SKM-1 (cell line): ENCODE results near the gene CFDP1.
"Not testable (repeated sequence)": the region's sequence is repeated elsewhere in the genome, so short reads cannot be mapped to it uniquely, and the experiment has no call there.

Experiments used
- DNase-seq: peaks from one replicate; lab custom pipeline; 2025; ENCODE audit not compliant: unreplicated experiment; lab: John Stamatoyannopoulos, UW

Gene CFDP1

DNA sequence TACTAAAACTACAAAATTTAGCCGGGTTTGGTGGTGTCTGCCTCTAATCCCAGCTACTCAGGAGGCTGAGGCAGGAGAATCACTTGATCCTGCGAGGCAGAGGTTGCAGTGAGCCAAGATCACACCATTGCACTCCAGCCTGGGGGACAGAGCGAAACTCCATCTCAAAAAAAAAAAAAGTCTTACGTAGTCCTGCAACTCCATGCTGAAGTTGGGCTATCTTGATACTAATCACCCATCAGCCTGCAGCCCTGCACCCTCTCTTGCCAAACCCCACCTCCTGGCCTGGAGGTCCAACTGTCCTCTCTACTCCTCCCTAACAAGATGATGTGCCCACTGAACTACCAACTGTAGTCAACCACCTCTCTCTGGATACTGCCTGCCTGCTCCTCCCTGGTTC lies 26.4 kb upstream of the CFDP1 start:
- DNase-seq, result no peak

DNA sequence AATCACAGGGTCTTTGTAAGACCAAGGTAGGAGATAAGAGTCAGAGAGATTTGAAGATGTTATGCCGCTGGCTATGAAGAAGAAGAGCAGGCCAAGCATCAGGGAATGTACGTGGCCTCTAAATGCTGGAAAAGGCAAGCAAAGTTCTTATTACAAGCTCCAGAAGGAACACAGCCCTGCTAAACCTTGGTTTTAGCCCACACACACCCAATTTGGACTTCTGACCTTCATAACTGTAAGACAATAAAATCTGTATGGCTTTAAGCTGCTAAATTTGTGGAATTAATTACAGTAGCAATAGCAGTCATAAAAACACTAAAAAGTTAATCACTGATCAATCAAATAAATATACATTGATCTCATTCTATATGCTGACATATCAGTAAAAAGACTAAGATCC lies 25.1 kb upstream of the CFDP1 start:
- no peak for DNase-seq

DNA sequence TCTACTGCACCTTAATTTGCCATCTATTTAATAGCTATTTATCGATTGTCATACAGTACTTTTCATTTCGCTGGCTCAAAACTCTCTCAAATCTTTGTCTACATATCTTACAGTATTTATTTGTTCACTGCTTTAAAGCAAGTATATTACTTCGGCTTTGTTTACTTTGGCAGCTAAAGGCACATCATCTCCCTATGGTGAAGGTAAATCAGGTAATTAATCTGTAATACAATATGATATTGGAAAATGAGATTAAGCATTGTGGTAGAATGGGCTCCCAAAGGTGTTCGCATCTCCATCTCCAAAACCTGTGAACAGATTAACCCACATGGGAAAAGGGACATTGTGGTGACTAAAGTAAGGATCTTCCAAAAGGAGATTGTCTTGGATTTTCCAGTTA lies 24.7 kb upstream of the CFDP1 start:
- no peak for DNase-seq

DNA sequence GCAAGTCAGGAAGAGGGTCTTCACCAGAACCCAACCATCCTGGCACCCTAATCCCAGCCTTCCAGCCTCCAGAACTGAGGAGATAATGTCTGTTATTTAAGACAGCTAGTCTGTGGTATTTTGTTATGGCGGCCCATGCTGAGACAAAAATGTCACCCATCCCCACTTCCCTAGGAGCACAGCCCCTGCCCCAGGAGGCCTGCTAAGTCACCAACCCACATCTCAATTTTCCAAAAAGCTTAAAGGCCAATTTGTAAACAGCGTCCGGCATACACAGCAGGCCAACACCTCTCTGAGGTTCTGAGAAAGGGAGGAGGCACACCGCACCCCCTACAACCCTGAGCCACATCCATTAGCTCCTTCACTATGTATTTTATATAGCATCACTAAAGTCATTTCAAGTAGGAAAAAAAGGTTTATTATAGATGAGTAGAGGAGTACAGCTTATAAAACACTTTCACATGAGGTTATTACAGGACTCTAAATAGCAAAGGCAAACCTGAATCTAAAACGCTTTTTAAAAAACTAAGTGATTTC lies 24.2 kb upstream of the CFDP1 start:
- no peak for DNase-seq

DNA sequence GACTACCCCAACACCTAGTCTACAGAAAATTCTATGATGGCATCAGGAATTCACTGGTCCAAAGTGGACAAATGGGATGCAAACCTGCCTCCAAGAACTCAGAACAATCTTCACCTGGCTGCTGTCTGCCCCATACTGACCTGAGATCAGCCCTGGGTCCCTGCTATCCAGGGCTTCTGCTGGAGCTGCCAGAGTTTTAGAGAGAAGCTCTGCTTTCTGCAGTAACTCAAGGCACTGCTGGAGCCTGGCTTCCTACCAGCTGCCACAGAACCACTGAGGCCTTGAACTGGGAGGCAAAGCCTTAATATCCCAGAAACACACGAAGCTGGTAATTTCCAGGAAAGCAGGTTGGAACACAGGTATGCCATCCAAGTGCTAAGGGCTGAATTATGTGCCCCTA lies 23.7 kb upstream of the CFDP1 start:
- DNase-seq, result no peak

DNA sequence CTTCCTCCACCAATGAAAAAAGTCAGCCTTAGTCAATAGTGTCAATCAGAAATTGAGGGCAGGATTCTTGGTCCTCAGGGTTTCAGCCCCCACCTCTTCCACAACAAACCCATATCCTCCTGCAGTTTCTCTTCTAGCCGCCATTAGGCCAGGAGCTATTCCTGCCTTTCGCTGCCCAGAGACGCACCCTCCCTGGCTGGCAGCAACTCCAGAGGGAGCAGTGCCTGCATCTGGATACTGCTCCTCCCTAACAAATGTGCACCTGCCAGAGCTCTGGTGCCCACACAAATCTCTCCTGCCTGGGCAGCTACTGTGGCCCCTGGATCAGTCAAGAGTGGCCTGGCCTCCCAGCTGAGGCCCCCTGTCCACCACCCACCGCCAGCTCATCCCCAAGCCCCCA lies 23.2 kb upstream of the CFDP1 start:
- not testable (repeated sequence) for DNase-seq

DNA sequence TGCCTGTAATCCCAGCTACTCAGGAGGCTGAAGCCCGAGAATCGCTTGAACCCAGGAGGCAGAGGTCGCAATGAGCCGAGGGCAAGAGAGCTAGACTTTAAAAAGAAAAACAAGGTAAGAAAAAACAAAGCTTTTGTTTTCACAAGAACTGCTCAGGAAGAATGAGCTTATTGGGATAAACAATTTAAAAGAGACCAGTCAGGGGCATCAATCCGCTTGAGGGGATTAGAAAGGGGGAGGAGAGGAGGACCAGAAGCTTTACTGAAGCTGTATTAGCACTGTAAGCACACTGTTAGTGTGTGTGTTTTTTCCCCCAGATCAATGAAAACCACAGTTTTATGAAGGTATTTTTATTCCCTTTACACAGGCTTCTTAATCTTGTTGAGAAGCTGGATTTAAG lies 22.4 kb upstream of the CFDP1 start:
- DNase-seq, result no peak

DNA sequence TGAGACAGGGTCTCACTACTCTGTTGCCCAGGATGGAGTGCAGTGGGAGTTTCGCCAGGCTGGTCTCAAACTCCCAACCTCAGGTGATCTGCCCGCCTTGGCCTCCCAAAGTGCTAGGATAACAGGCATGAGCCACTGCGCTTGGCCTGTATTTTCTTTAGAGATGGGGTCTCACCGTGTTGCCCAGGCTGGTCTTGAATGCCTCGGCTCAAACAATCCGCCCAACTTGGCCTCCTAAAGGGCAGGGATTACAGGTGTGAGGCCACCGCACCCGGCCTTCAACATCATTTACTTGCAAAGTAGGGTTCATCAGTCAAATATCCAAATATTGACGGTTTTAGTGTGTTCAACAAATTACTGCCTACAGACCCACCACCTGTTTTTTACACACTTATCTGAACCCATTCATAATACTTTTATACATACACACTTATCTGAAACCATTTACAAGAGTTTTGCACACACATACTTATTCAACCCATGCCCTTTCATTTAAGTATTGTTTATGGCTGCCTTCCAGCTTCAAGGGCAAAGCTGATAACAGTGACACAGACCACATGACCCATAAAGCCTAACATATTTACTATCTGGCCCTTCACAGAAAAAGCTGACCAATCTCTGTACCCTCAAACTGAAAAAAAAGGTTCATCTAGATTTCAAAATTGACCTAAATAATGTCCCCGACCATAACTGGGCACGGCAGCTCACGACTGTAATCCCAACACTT lies 19.3 kb upstream of the CFDP1 start:
- DNase-seq, result no peak

DNA sequence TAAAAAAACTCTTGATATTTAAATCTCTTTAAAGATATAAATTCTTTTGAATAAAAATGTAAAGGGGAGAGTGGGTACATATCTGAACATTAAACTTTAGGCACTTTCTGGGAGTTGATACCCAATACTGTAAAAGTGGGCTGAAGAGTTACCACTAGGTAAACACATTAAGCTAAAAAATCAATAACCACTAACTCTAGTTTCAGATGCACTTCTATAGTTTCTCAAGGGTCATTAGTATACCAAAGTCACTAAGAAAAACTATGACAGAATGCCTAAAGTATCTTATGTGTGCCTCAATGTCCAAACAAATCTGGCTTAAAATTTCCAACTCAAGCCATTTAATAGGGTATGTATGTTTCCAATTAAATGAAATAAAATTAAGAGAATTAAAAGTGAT lies 13.1 kb upstream of the CFDP1 start:
- DNase-seq, result no peak

DNA sequence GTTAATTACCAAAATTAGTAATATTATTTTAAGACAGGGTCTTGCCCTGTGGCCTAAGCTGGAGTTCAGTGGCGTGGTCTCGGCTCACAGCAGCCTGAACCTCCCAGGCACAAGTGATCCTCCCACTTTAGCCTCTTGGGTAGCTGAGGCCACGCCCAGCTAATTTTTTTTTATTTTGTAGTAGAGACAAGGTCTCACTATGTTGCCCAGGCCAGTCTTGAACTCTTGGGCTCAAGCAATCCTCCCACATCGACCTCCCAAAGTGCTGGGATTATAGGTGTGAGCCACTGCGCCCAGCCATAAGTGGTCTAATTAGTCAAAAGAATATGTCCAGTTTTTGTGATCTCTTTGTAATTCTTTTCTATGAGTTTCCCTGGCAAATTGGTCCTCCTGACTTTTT lies 12.0 kb upstream of the CFDP1 start:
- no peak for DNase-seq

DNA sequence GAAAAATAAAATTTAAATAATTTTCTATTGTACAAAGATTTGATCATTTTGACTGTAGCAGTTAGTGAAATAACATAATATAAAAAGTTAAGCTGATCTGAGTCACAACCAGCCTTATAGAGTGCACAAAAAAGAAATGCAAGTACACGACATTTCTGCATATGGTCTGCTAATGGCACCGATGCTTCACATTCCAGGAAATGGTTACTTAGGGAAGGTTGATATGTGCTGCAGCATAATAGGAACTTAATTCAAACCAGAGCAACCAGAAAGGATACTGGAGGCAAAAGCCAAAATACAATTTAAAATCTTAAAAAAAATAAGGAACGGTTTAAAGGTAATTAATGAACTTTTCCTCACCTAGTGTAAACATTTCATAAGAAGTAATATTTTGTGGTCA lies 10.0 kb upstream of the CFDP1 start:
- no peak for DNase-seq

DNA sequence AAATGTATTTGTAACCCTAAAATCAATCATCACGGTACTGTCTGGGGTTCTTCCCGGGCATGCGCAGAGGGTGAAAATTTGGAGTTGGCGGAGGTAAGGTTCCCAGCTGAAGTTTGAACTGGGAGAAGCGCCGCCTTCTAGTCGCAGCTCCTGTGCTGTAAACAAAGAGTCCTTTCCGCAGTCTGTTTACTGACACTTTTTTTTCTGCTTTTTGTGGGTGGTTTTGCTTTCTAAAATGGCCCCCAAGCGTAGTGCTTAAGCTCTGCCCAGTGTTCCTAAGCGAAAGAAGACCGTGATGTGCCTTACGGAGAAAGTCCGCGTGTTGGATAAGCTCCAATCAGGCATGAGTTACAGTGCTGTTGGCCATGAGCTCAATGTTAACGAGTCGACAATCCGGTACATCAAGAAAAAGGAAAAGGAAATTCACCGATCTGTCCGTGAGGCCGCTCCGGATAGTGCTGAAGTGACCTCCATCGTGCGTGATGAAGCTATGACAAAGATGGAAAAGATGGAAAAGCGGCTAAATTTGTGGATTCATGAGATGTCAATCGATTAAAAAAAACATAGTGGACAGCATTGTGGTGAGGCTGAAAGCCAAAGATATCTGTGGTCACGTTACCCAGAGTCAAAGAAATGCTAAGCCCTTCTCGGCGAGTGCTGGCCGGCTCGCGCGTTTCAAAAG lies 570 bp upstream of the CFDP1 start:
- peak; percentile 84 for DNase-seq

DNA sequence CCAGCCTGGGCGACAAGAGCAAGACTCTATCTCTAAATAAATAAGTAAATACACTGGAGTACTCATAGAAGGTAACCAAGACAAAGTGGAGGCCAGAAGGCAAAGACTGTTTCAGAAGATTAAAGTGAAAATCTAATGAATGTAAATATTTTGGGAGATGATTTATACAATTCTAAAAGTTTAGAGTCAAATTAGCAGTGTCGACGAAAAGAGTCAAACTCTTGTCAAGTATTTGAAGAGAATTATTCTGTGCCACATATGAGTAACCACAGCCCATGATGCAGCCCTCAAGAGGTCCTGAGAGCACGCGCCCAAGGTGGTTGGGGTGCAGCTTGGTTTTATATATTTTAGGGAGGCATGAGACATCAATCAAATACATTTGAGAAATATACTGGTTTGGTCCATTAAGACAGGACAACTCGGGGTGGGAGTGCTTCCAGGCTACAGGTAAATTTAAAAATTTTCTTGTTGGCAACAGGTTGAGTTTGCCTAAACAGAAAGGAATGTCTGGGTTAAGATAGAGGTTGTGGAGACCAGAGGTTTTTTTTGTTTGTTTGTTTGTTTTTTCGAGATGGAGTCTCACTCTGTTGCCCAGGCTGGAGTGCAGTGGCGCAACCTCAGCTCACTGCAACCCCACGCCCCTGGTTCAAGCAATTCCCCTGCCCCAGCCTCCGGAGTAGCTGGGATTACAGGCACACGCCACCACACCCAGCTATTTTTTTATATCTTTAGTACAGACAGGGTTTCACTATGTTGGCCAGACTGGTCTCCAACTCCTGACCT lies 3.5 kb downstream of the CFDP1 start:
- DNase-seq, result no peak

DNA sequence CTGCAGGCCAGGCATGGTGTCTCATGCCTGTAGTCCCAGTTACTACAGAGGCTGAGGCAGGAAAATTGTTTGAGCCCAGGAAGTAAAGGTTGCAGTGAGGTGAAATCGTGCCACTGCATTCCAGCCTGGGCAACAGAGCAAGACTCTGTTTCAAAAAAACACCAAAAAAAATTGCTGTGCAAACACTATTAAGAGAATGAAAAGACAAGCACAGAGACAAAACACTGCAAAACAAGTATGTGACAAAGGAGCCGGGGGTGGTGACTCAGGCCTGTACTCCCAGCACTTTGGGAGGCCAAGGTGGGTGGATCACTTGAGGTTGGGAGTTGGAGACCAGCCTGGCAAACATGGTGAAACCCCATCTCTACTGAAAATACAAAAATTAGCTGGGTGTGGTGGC lies 6.8 kb downstream of the CFDP1 start:
- not testable (repeated sequence) for DNase-seq

DNA sequence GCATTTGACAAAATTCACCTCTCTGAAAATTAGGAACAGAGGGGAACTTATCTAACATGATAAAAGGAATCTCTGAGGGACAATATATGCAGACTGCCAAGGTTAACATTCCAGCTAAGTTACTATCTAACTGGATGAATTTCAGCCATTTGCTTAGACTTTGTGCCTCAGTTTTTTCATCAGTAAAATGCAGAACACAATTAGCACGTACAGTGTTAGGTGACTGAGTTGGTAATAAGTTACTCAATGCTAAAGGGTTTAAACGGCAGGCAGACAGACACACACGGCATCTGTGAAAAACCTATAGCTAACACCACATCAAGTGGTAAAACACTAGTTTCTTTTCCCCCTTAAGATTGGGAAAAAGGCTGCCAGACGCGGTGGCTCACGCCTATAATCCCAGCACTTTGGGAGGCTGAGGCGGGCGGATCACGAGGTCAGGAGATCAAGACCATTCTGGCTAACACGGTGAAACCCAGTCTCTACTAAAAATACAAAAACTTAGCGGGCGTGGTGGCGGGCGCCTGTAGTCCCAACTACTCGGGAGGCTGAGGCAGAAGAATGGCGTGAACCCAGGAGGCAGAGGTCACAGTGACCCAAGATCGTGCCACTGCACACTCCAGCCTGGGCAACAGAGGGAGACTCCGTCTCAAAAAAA lies 9.1 kb downstream of the CFDP1 start:
- DNase-seq, result not testable (repeated sequence)

DNA sequence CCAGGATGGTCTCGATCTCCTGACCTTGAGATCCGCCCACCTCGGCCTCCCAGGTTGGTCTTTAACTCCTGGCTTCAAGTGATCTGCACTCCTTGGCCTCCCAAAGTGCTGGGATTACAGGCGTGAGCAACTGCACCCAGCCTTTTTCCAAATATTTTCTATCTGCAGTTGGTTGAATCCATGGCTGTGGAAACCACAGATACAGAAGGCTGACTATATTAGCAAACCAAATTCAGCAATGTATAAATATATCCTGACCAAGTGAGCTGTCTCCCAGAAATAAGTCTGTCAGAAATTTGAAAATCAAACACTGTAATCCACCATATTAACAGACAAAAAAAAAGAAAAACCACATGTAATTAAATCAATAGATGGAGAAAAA lies 9.6 kb downstream of the CFDP1 start:
- DNase-seq, result no peak

DNA sequence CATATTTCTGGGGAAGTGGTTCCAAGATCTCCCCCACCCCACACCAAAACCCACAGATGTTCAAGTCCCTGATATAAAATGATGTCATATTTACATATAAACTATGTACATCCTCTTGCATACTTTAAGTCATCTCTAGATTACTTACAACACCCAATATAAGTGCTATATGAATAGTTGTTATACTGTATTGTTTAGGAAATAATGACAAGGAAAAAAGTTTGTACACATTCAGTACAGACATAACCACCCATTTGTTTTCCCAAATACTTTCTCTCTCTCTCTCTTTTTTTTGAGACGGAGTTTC lies 11.5 kb downstream of the CFDP1 start:
- DNase-seq, result no peak

DNA sequence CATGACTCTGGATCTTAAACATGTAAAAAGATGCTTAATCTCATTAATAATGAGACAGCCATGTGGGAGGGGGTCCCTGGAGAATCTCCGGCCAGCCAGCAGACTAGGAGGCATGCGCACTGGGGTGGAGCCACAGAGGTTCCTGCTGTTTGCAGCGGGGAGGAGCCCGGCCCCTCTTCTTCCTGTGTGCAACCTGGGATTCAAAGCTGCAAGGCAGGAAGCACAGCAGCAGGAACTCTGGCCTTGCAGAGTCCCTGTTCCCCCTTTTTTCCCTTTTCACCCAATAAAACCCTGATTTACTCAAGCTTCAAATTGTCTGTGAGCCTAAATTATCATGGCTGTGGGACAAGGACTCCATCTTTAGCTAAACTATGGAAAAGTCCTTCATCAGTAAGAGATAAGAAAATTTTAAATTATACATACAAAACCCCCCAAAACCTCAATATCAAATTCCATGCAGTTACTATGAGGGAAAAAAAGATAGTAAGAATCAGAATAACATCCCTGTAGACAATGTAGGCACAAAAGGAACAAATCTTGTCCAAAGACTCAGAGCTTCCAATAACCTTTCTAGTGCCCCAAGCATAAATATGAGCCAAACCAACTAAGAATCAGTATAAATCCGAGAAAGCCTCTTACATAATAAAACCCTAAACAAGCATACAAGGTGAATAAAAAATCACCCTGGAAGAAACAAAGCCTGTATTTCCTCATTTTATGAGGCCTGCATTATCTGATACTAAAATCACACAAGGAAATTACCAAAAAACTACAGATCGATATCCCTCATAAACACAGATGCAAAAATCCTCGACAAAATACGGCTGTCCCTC lies 12.1 kb downstream of the CFDP1 start:
- peak; percentile 21 for DNase-seq

DNA sequence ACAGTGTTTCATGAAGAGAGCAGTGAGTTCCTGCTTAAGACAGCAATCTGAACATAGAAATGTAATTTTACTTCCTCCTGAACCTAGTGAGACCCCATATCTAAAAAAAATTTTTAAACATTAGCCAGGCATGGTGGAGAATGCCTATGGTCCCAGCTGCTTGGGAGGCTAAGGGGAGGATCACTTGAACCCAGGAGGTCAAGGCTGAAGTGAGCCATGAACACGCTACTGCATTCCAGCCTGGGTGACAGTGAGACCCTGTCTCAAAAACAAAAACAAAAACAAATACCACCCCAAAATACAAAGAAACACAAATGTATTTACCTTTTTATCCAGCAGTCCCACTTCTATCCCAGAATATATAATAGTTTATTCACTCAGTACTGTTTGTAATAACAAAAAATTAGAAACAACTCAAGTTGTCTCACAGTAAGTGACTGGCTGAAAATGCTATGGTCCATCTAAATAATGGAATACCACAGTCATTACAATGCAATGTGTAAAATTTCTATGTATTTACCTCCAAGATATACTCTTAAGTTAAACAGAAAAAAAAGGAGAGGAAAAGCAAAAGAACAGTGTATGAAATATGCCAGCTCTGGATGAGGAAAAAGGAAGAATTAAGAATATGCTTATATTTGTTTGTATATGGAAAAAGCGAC lies 16.3 kb downstream of the CFDP1 start:
- no peak for DNase-seq
